Tibial nerve (tissue), 4 donors: ENCODE results near the gene GPC5. TPM values are rescaled to one million over a fixed set of nuclear protein-coding genes. Genes with fewer than 3 reads are reported as not detected.
"Not testable (repeated sequence)": the region's sequence is repeated elsewhere in the genome, so short reads cannot be mapped to it uniquely, and the experiment has no call there.

Experiments used
- DNase-seq, 2 donors: peaks; one replicate each; pipeline ENCODE4 v3.0.0-alpha.2; 2019; ENCODE audit warnings: low spot score in 2 of 2
- H3K27ac ChIP-seq, 4 donors: fragments of 200-600 bp; sonication (generic) in 3 of 4; one replicate each; pipeline ENCODE4 v1.5.1; 2017 to 2019; ENCODE audit warnings: mild to moderate bottlenecking in 1 of 4
- H3K27me3 ChIP-seq, 2 donors: fragments of 200-600 bp; sonication (generic) in 1 of 2; one replicate each; pipeline versions ENCODE4 v1.5.1 to v1.6.0; 2017 to 2019
- H3K36me3 ChIP-seq, 3 donors: fragments of 200-600 bp; sonication (generic); one replicate each; pipeline ENCODE4 v1.5.1; 2018 to 2019
- H3K4me1 ChIP-seq, 4 donors: fragments of 200-600 bp; sonication (generic) in 3 of 4; one replicate each; pipeline ENCODE4 v1.5.1; 2017 to 2019
- H3K4me3 ChIP-seq, 4 donors: fragments of 200-600 bp; sonication (generic) in 3 of 4; one replicate each; pipeline ENCODE4 v1.5.1; 2017 to 2019; ENCODE audit warnings: mild to moderate bottlenecking in 1 of 4, moderate library complexity in 1 of 4
- H3K9me3 ChIP-seq, 4 donors: fragments of 200-600 bp; sonication (generic) in 3 of 4; one replicate each; pipeline ENCODE4 v1.5.1; 2017 to 2019
- CTCF ChIP-seq, 5 experiments: fragments of 200-600 bp in 3 of 5; fragments of 450-650 bp in 2 of 5; sonication (generic) in 3 of 5; IDR thresholded peaks; one replicate each; pipeline ENCODE4 v1.5.1; 2016 to 2019; ENCODE audit warnings: antibody characterized with exemption in 5 of 5, mild to moderate bottlenecking in 3 of 5, moderate library complexity in 2 of 5
- EP300 ChIP-seq, 2 donors: sonication (generic); formaldehyde crosslinking; IDR thresholded peaks; one replicate each; pipeline ENCODE4 v1.6.1; 2017; ENCODE audit warnings: antibody characterized with exemption in 2 of 2, mild to moderate bottlenecking in 1 of 2
- POLR2A ChIP-seq, 2 donors: fragments of 450-650 bp; IDR thresholded peaks; one replicate each; pipeline ENCODE4 v1.6.1; 2017; ENCODE audit warnings: antibody characterized with exemption in 2 of 2, mild to moderate bottlenecking in 2 of 2, moderate library complexity in 2 of 2
- WGBS, 2 donors: methylation state at CpG; one replicate each; pipeline ENCODE4 v1.1.5; 2018; 5-methylcytosine and 5-hydroxymethylcytosine counted together
- total RNA-seq, 4 donors: library from RNA; depleted of rRNA; stranded (reverse); fragments of >200 nt; gene quantifications; one replicate each; pipeline ENCODE4 v1.1.0, GENCODE V29; 2016

The GPC5 gene
- total RNA-seq, 4 donors from 2014 or later = 3.7 to 5.7 (median 4.2) TPM; not detected in 1

- Histone ChIP-seq H3K27ac (no peak overlapping the region), H3K27me3 (no peaks in the 10 kb centered on the region), H3K36me3 (no peaks in the 10 kb centered on the region), H3K4me1 (no peaks in the 10 kb centered on the region), H3K9me3 (no peaks in the 10 kb centered on the region), H3K4me3 (no peak overlapping the region)
- no peak for DNase-seq
- 86 to 90% methylated on average over 6 of the region's 6 CpGs for WGBS, 2 donors
- TF ChIP-seq POLR2A (IDR thresholded peaks at IDR 0.05) (no peak), CTCF (IDR thresholded peaks at IDR 0.05) (no peak), EP300 (IDR thresholded peaks at IDR 0.05) (no peak)
Observed at GRCh38 chr13:92535222-92536006, 1137.0 kb downstream of the GPC5 start.

GRCh38 chr13:92537471-92537870 is 1139.0 kb downstream of the GPC5 start:
- no peak overlapping the region for H3K27ac ChIP-seq
- TF ChIP-seq CTCF (IDR thresholded peaks at IDR 0.05) = no peak
- no peak for TF ChIP-seq POLR2A (IDR thresholded peaks at IDR 0.05)
- no peak for TF ChIP-seq EP300 (IDR thresholded peaks at IDR 0.05)
- no peak for DNase-seq
- no peaks in the 10 kb centered on the region for H3K4me1 ChIP-seq
- 87 to 95% methylated on average over 2 of the region's 2 CpGs for WGBS, 2 donors
- peaks cover 0 to 2% (median 0%) of the 10 kb centered on the region in 4 donors for H3K9me3 ChIP-seq
- H3K36me3 ChIP-seq = no peaks in the 10 kb centered on the region
- no peaks in the 10 kb centered on the region for H3K27me3 ChIP-seq
- H3K4me3 ChIP-seq = no peak overlapping the region

- Histone ChIP-seq H3K4me1 (no peaks in the 10 kb centered on the region), H3K4me3 (no peak overlapping the region), H3K27me3 (no peaks in the 10 kb centered on the region), H3K36me3 (no peaks in the 10 kb centered on the region), H3K27ac (no peak overlapping the region), H3K9me3 (peaks cover 0 to 8% (median 0%) of the 10 kb centered on the region in 4 donors)
- no peak for DNase-seq
- TF ChIP-seq POLR2A (IDR thresholded peaks at IDR 0.05) (no peak), CTCF (IDR thresholded peaks at IDR 0.05) (no peak), EP300 (IDR thresholded peaks at IDR 0.05) (no peak)
- WGBS, 2 donors = 92 to 98% methylated on average over 3 of the region's 3 CpGs
Observed at GRCh38 chr13:92538164-92538563, 1139.7 kb downstream of the GPC5 start.

GRCh38 chr13:92539148-92539547 is 1140.7 kb downstream of the GPC5 start:
- H3K9me3 ChIP-seq, H3K36me3 ChIP-seq, H3K27ac ChIP-seq, H3K4me1 ChIP-seq, DNase-seq, H3K27me3 ChIP-seq, H3K4me3 ChIP-seq: not testable (repeated sequence)
- 98% methylated on average over 4 of the region's 4 CpGs for WGBS, 2 donors

- Histone ChIP-seq H3K4me3 (no peak overlapping the region), H3K36me3 (no peaks in the 10 kb centered on the region), H3K9me3 (peaks cover 0 to 8% (median 0%) of the 10 kb centered on the region in 4 donors), H3K27me3 (no peaks in the 10 kb centered on the region), H3K4me1 (no peaks in the 10 kb centered on the region), H3K27ac (no peak overlapping the region)
- TF ChIP-seq CTCF (IDR thresholded peaks at IDR 0.05) (no peak), POLR2A (IDR thresholded peaks at IDR 0.05) (no peak), EP300 (IDR thresholded peaks at IDR 0.05) (no peak)
- 86 to 88% methylated on average over 3 of the region's 3 CpGs for WGBS, 2 donors
- no peak for DNase-seq
Observed at GRCh38 chr13:92547266-92547665, 1148.8 kb downstream of the GPC5 start.
